HG03097 (cell line): ENCODE results near the gene APOD.
"Not testable (repeated sequence)": the region's sequence is repeated elsewhere in the genome, so short reads cannot be mapped to it uniquely, and the experiment has no call there.

Source experiments
- ATAC-seq: cut with Tn5 transposase; IDR thresholded peaks from one replicate; pipeline ENCODE4 v1.9.1; 2021; ENCODE audit not compliant: unreplicated experiment, low FRiP score

The APOD gene

GRCh38 chr3:195590381-195590780 lies 6.6 kb upstream of the APOD start:
- not testable (repeated sequence) for ATAC-seq

GRCh38 chr3:195589796-195590195 lies 6.1 kb upstream of the APOD start:
- ATAC-seq: not testable (repeated sequence)

- no peak for ATAC-seq
Measured at GRCh38 chr3:195587824-195588223, 4.1 kb upstream of the APOD start.

GRCh38 chr3:195587406-195587805 lies 3.7 kb upstream of the APOD start:
- ATAC-seq: no peak

GRCh38 chr3:195584543-195584870 lies 767 bp upstream of the APOD start:
- ATAC-seq: no peak

GRCh38 chr3:195582947-195583346 lies 793 bp downstream of the APOD start:
- ATAC-seq: no peak

- ATAC-seq: no peak
Measured at GRCh38 chr3:195580744-195581443, 2.8 kb downstream of the APOD start.

GRCh38 chr3:195579281-195579680 lies 4.5 kb downstream of the APOD start:
- ATAC-seq: no peak

- ATAC-seq: no peak
Measured at GRCh38 chr3:195578565-195578964, 5.2 kb downstream of the APOD start.

GRCh38 chr3:195577645-195578177 lies 6.0 kb downstream of the APOD start:
- no peak for ATAC-seq

- ATAC-seq: no peak
Measured at GRCh38 chr3:195574497-195575304, 9.0 kb downstream of the APOD start.

GRCh38 chr3:195573611-195574496 lies 9.9 kb downstream of the APOD start:
- ATAC-seq: no peak

GRCh38 chr3:195571361-195571760 lies 12.4 kb downstream of the APOD start:
- ATAC-seq: no peak

- ATAC-seq: no peak
Measured at GRCh38 chr3:195570912-195571311, 12.8 kb downstream of the APOD start.

GRCh38 chr3:195570344-195570743 lies 13.4 kb downstream of the APOD start:
- ATAC-seq: no peak

GRCh38 chr3:195568630-195569029 lies 15.1 kb downstream of the APOD start:
- no peak for ATAC-seq

GRCh38 chr3:195566797-195567196 lies 16.9 kb downstream of the APOD start:
- no peak for ATAC-seq

- ATAC-seq: no peak
Measured at GRCh38 chr3:195565716-195566115, 18.0 kb downstream of the APOD start.

GRCh38 chr3:195563317-195563716 lies 20.4 kb downstream of the APOD start:
- ATAC-seq: no peak

GRCh38 chr3:195559723-195560409 lies 23.9 kb downstream of the APOD start:
- no peak for ATAC-seq
